GM18867 (cell line): ENCODE results near the gene SLC35A4.
"Not testable (repeated sequence)": the region's sequence is repeated elsewhere in the genome, so short reads cannot be mapped to it uniquely, and the experiment has no call there.

ENCODE experiments used
- ATAC-seq: cut with Tn5 transposase; IDR thresholded peaks from one replicate; pipeline ENCODE4 v1.9.1; 2021; ENCODE audit warnings: mild to moderate bottlenecking, moderate library complexity; ENCODE audit not compliant: unreplicated experiment

SLC35A4 gene

GRCh38 chr5:140588311-140589070 is 23.9 kb downstream of the SLC35A4 start:
- no peak for ATAC-seq

DNA sequence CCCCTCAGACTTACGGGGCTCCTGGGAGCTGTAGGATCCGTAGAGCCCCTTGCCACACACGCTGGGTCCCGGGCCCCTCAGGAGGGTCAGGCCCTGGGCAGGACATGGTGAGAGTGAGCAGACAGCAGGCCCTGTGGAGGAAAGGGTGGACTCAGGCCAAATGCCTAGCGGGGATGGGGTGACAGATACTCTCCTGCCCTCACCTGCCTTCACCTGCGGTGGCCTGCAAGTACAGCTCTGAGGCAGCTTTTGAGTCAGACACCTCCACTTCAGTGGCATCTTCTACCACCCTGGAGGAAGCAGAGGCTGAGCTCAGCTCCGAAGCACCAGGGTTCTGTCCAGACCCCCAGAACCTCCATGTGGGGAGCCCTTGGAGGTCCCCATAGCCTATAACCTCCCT is 26.2 kb downstream of the SLC35A4 start:
- ATAC-seq, result no peak

DNA sequence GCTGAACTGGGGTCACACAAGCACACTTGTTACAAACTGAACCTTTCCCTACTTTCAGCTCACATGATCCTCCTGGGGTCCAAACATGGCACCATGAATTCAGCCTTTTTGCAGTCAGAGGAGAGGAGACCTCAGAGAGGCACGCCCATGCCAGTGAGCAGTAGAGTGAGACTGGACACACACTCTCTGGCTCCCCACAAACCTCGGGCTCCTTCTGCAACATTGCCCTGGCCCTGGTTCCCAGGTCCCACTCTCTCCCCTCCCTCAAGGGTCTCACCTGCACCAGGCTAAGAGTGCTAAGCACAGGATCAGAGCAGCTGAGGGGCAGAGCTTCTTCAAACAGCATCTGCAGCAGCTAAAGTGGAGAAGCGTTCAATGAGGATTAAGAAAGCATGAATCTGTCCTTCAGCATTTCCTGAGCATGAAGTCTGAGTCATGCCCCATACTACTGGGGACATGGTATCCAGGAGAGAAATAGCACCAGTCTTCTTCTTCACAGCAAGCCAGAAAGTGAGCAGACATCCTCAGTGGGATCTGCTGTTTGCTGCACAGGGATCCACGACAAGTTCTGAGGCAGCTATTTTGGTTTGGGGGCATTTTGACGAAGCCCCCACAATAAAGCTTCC is 27.2 kb downstream of the SLC35A4 start:
- ATAC-seq, result no peak

DNA sequence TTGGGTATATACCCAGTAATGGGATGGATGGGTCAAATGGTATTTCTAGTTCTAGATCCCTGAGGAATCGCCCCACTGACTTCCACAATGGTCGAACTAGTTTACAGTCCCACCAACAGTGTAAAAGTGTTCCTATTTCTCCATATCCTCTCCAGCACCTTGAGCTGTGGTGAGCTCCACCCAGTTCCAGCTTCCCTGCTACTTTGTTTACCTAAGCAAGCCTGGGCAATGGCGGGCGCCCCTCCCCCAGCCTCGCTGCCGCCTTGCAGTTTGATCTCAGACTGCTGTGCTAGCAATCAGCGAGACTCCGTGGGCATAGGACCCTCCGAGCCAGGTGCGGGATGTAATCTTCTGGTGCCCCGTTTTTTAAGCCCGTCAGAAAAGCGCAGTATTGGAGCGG is 28.4 kb downstream of the SLC35A4 start:
- not testable (repeated sequence) for ATAC-seq

- ATAC-seq, result no peak
Observed at GRCh38 chr5:140594169-140594568, 29.5 kb downstream of the SLC35A4 start.

DNA sequence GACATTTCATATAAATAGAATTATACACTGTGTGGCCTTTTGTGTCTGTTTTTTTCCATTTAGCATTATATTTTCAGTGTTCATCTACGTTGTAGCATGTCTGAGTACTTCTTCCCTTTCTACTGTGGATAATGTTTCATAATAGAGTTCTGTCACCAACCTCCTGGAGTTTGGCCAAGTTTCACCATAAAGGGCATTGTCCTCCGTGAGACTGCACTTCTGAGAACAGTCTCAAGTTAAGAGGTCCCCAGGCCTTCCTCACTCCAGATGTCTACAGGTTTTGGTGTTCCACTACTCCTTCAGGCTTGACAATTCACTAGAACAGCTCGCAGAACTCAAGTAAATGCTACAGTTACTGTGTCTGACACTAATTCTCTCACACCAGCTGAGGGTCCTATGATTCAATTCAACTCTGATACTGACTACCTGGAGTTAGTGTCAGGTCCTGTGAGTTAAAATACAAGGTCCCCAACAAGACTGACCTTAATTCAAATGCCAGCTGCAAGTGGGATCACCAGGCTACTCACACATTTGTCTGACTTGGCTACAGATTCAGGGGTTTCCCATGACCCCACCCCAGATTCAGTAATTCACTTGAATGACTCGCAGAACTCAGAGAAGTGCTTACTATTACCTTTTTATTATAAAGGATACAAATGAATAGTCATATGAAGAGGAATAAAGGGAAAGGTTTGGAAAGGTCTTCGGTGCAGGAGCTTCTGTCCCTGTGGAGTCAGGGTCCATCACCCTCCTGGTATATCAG is 31.1 kb downstream of the SLC35A4 start:
- ATAC-seq, result no peak

- no peak for ATAC-seq
Observed at GRCh38 chr5:140596321-140596741, 31.7 kb downstream of the SLC35A4 start.

DNA sequence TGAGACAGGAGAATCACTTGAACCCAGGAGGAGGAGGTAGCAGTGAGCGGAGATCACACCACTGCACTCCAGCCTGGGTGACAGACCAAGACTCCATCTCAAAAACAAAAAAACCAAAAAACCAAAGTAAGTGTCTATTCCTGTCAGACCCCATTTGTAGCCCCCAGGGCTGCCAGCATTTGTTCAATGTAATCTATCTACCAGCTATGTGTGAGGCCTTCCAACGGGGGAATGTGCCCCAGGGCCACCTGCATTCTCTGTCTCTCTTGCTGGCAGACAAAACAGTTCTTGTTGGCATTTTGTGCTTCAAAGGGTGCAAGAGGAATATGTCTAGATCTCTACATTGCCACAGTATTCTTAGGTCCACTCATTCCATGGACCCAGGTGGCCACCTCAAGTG is 34.2 kb downstream of the SLC35A4 start:
- ATAC-seq, result no peak

- ATAC-seq, result no peak
Observed at GRCh38 chr5:140600096-140600495, 35.5 kb downstream of the SLC35A4 start.

DNA sequence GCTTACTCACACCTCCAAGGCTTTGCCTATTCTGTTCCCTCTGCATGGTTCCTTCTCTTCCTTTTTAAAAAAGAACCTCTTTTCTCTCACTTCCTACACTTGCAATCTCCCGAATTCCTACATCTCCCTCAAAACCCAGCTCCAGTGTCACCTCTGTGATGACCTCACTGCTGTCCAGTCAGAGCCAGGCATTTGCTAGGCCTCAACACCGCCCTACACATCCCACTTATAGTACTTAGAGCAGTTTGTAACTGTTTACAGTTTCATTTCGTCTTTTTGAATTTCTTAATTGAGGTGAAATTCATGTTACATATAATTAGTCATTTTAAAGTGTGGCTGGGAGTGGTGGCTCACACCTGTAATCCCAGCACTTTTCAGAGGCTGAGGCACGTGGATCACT is 37.5 kb downstream of the SLC35A4 start:
- ATAC-seq, result no peak

DNA sequence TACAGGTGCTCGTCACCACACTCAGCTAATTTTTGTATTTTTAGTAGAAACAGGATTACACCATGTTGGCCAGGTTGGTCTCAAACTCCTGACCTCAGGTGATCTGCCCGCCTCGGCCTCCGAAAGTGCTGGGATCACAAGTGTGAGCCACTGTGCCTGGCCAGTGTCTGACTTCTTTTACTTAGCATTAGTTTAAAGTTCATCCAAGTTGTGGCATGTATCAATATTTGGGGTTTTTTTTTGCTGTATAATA is 38.7 kb downstream of the SLC35A4 start:
- not testable (repeated sequence) for ATAC-seq

DNA sequence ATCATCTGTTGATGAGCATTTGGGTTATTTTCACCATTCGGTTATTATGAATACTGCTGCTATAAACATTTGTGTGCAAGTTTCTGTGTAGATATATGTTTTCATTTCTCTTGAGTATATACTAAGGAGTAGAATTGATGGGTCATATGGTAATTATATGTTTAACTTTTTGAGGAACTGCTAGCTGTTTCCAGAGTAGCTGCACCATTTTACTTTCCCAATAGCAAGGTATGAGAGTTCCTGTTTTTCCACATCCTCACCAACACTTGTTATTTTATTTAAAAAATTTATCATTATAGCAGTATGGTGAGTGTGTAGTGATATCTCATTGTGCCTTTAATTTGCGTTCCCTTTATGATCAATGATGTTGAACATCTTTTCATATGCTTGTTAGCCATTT is 39.1 kb downstream of the SLC35A4 start:
- no peak for ATAC-seq

GRCh38 chr5:140605879-140606278 is 41.3 kb downstream of the SLC35A4 start:
- no peak for ATAC-seq

DNA sequence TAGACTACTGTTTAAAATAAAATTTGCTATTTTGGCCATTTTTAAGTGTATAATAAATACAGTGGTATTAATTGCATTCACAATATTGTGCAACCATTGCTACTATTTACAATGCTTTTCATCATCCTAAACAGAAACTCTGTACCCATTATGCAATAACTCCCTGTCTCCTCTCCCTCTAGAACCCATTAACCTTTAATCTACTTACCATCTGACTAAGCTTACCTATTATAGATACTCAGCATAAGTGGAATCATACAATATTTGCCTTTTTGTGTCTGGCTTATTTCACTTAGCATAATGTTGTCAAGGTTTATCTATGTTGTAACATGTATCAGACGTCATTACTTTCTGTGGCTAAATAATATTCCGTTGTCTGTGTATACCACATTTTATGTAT is 42.4 kb downstream of the SLC35A4 start:
- ATAC-seq, result no peak

- ATAC-seq, result no peak
Observed at GRCh38 chr5:140608722-140609121, 44.1 kb downstream of the SLC35A4 start.

- no peak for ATAC-seq
Observed at GRCh38 chr5:140609126-140609525, 44.5 kb downstream of the SLC35A4 start.

- no peak for ATAC-seq
Observed at GRCh38 chr5:140611020-140611521, 46.4 kb downstream of the SLC35A4 start.
